HG02642 (cell line): Measurements from ENCODE around the gene GLG1.
"Not testable (repeated sequence)": the region's sequence is repeated elsewhere in the genome, so short reads cannot be mapped to it uniquely, and the experiment has no call there.

Experiments used
- ATAC-seq: cut with Tn5 transposase; IDR thresholded peaks from one replicate; pipeline ENCODE4 v1.9.1; 2021; ENCODE audit warnings: mild to moderate bottlenecking; ENCODE audit not compliant: unreplicated experiment, poor library complexity

The GLG1 gene

GRCh38 chr16:74577882-74578366 is 29.0 kb downstream of the GLG1 start:
- no peak for ATAC-seq

GRCh38 chr16:74575807-74576643 is 30.9 kb downstream of the GLG1 start:
- ATAC-seq: no peak

- no peak for ATAC-seq
Measured at GRCh38 chr16:74575175-74575806, 31.6 kb downstream of the GLG1 start.

GRCh38 chr16:74574146-74574545 is 32.8 kb downstream of the GLG1 start:
- ATAC-seq: no peak

- ATAC-seq: no peak
Measured at GRCh38 chr16:74573622-74574021, 33.3 kb downstream of the GLG1 start.

- ATAC-seq: no peak
Measured at GRCh38 chr16:74570412-74571301, 36.3 kb downstream of the GLG1 start.

GRCh38 chr16:74568961-74569631 is 37.8 kb downstream of the GLG1 start:
- no peak for ATAC-seq

- ATAC-seq: no peak
Measured at GRCh38 chr16:74567901-74568300, 39.0 kb downstream of the GLG1 start.

GRCh38 chr16:74565378-74565777 is 41.5 kb downstream of the GLG1 start:
- ATAC-seq: no peak

GRCh38 chr16:74564451-74564984 is 42.4 kb downstream of the GLG1 start:
- no peak for ATAC-seq

- ATAC-seq: no peak
Measured at GRCh38 chr16:74563828-74564263, 43.1 kb downstream of the GLG1 start.

GRCh38 chr16:74562117-74562516 is 44.8 kb downstream of the GLG1 start:
- ATAC-seq: no peak

GRCh38 chr16:74561626-74562025 is 45.3 kb downstream of the GLG1 start:
- ATAC-seq: no peak

GRCh38 chr16:74560912-74561311 is 46.0 kb downstream of the GLG1 start:
- no peak for ATAC-seq

GRCh38 chr16:74558873-74559272 is 48.0 kb downstream of the GLG1 start:
- ATAC-seq: no peak

- no peak for ATAC-seq
Measured at GRCh38 chr16:74557275-74557674, 49.6 kb downstream of the GLG1 start.

- no peak for ATAC-seq
Measured at GRCh38 chr16:74556375-74556922, 50.5 kb downstream of the GLG1 start.

GRCh38 chr16:74552357-74552756 is 54.6 kb downstream of the GLG1 start:
- not testable (repeated sequence) for ATAC-seq

GRCh38 chr16:74550227-74551019 is 56.5 kb downstream of the GLG1 start:
- not testable (repeated sequence) for ATAC-seq
